ENCODE results near the gene GMPR2.
A peak's percentile ranks its signal among the peaks of the same experiment; 100 is the strongest.

The GMPR2 gene

GRCh38 chr14:24194873-24195185 lies 37.9 kb upstream of the GMPR2 start:
- Histone ChIP-seq H2AFZ (ENCODE audit: low read depth, low read length, severe bottlenecking) (peak overlapping the region; percentile 72), H3K4me3 (ENCODE audit: insufficient read depth, low read length, poor library complexity, severe bottlenecking) (peak overlapping the region; percentile 66), H3K9ac (ENCODE audit: low read length) (peak overlapping the region; percentile 63), H3K27ac (ENCODE audit: low read depth, low read length) (peak overlapping the region; percentile 83), H3K9me3 (ENCODE audit: insufficient read depth, low read length) (no peaks in the 10 kb centered on the region), H3K79me2 (ENCODE audit: insufficient read depth, low read length) (peaks cover 18% of the 10 kb centered on the region; the same call in 1 of the 2 replicates), H3K9me2 (replicated peaks; ENCODE audit: insufficient read depth, low read length) (no peaks in the 10 kb centered on the region), H3K36me3 (ENCODE audit: low read length) (no peaks in the 10 kb centered on the region), H3F3A (ENCODE audit: insufficient read depth) (peaks cover 27% of the 10 kb centered on the region), H3K4me2 (ENCODE audit: low read depth, low read length, poor library complexity, severe bottlenecking) (peak overlapping the region; percentile 74), H3K27me3 (ENCODE audit: low read length) (no peaks in the 10 kb centered on the region), H4K20me1 (ENCODE audit: low read depth, low read length) (no peaks in the 10 kb centered on the region)
- TF ChIP-seq, protein P1, sequence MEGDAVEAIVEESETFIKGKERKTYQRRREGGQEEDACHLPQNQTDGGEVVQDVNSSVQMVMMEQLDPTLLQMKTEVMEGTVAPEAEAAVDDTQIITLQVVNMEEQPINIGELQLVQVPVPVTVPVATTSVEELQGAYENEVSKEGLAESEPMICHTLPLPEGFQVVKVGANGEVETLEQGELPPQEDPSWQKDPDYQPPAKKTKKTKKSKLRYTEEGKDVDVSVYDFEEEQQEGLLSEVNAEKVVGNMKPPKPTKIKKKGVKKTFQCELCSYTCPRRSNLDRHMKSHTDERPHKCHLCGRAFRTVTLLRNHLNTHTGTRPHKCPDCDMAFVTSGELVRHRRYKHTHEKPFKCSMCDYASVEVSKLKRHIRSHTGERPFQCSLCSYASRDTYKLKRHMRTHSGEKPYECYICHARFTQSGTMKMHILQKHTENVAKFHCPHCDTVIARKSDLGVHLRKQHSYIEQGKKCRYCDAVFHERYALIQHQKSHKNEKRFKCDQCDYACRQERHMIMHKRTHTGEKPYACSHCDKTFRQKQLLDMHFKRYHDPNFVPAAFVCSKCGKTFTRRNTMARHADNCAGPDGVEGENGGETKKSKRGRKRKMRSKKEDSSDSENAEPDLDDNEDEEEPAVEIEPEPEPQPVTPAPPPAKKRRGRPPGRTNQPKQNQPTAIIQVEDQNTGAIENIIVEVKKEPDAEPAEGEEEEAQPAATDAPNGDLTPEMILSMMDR (IDR thresholded peaks at IDR 0.05; ENCODE audit: insufficient read depth, low read length, poor library complexity, severe bottlenecking), result no peak
- no peak for TF ChIP-seq EZH2phosphoT487 (conservative IDR thresholded peaks at IDR 0.05; ENCODE audit: low read length)

DNA sequence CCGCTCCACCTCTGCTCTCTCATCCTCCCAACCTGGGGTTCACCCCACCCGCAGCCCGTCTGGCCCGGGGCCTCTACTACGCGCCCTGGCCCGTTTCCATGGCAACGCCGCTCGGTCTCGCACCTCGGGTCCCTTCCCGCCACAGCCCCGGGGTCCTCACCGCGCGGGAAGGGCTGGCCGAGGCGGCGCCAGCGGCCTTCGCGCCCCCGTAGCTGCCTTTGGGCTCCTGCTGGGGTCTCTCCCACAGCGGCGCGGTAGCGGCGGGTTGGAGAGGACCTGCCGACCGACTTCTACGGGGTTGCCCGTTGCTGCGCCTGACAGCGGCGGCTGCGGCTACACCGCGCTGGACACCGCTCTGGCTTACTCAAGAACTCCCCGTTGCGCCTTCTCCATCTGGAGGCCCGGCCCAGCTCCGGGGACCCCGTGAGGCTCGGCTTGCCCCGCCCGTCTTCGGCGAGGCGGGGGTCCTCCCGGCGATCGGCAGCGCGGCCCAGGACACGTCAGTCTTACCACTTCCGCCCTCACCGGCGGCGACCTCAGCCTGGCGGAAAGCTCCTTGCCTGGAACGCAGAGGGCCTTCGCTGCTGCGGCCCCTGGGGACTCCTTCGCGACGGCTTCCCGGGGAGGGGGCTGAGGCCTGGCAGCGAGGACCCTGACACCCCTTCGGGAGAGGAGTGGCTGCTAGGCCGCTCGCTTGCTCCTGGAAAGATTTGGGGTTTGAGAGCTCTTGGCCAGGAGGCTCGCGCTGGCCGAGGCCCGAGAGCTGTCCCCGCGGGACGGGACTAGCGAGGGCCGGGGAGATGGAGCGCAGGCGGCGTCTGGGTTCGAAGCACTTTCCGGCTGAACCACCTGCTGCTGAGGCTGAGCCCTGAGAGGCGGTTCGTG lies 37.3 kb upstream of the GMPR2 start, which contains the start of gene TM9SF1:
TM9SF1 (minus strand) TSS at position 256 of the 885 bp plus-strand sequence. CDS start 422 bp downstream, outside the sequence.
- H3K4me3 ChIP-seq (ENCODE audit: insufficient read depth, low read length, poor library complexity, severe bottlenecking), result peak within 1 kb of the TSS; percentile 66
- H3K9ac ChIP-seq (ENCODE audit: low read length), result peak within 1 kb of the TSS; percentile 63
- no peaks in the 10 kb centered on the region for H4K20me1 ChIP-seq (ENCODE audit: low read depth, low read length)
- H3K36me3 ChIP-seq (ENCODE audit: low read length), result no peaks in the 10 kb centered on the region
- peaks cover 18% of the 10 kb centered on the region; the same call in 1 of the 2 replicates for H3K79me2 ChIP-seq (ENCODE audit: insufficient read depth, low read length)
- peak within 1 kb of the TSS; percentile 74 for H3K4me2 ChIP-seq (ENCODE audit: low read depth, low read length, poor library complexity, severe bottlenecking)
- H2AFZ ChIP-seq (ENCODE audit: low read depth, low read length, severe bottlenecking), result peak within 1 kb of the TSS; percentile 72
- no peaks in the 10 kb centered on the region for H3K9me2 ChIP-seq (replicated peaks; ENCODE audit: insufficient read depth, low read length)
- H3K9me3 ChIP-seq (ENCODE audit: insufficient read depth, low read length), result no peaks in the 10 kb centered on the region
- peak within 1 kb of the TSS; percentile 83 for H3K27ac ChIP-seq (ENCODE audit: low read depth, low read length)
- TF ChIP-seq, protein P1 (IDR thresholded peaks at IDR 0.05; ENCODE audit: insufficient read depth, low read length, poor library complexity, severe bottlenecking), result no peak
- TF ChIP-seq EZH2phosphoT487 (conservative IDR thresholded peaks at IDR 0.05; ENCODE audit: low read length), result no peak
- H3F3A ChIP-seq (ENCODE audit: insufficient read depth), result peaks cover 24% of the 10 kb centered on the region
- no peaks in the 10 kb centered on the region for H3K27me3 ChIP-seq (ENCODE audit: low read length)

DNA sequence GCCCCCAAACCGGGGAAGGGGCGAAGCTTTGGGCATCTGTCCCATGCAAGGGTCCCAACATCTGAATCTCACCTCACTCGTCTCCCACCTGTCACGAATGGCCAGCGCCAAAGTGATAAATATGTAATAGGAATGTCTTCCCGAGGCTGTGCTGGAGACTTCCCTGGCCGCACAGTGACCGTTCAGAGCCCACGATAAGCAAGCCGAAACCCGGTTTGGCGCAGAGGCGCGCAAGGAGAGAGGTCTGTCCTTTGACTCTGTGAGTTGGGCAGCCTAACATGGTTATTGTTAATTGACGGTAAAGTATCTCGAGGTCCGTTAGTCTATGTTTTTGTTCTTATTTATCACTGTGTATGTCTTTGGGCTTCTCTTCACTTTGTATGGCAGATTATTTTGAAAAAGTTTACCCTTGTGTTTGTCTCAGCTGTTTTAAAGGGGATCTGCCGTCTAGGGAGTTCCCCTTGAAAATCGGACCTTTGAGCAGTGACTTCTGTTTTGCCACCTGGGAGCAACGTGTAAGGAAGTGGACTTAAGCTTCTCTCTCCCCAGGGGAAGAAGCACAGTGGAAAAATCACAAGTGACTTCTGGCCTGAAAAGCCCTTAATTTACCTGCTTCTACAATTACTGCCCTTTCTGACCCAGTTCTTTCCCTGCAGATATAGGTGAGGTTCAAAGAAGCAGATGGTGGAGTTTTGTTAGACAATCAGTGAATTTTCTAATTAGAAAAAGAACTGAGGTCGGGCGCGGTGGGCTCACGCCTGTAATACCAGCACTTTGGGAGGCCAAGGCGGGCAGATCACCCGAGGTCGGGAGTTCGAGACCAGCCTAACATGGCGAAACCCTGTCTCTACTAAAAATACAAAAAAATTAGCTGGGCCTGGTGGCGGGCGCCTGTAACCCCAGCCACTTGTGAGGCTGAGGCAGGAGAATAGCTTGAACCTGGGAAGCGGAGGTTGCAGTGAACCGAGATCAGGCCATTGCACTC lies 36.4 kb upstream of the GMPR2 start:
- peak overlapping the region; percentile 63 for H3K9ac ChIP-seq (ENCODE audit: low read length)
- no peaks in the 10 kb centered on the region for H3K9me3 ChIP-seq (ENCODE audit: insufficient read depth, low read length)
- H3K27me3 ChIP-seq (ENCODE audit: low read length), result no peaks in the 10 kb centered on the region
- H4K20me1 ChIP-seq (ENCODE audit: low read depth, low read length), result no peaks in the 10 kb centered on the region
- H3K79me2 ChIP-seq (ENCODE audit: insufficient read depth, low read length), result peaks cover 18% of the 10 kb centered on the region; the same call in 1 of the 2 replicates
- no peak for TF ChIP-seq EZH2phosphoT487 (conservative IDR thresholded peaks at IDR 0.05; ENCODE audit: low read length)
- TF ChIP-seq, protein P1 (IDR thresholded peaks at IDR 0.05; ENCODE audit: insufficient read depth, low read length, poor library complexity, severe bottlenecking), result no peak
- H3F3A ChIP-seq (ENCODE audit: insufficient read depth), result peaks cover 24% of the 10 kb centered on the region
- H2AFZ ChIP-seq (ENCODE audit: low read depth, low read length, severe bottlenecking), result peak overlapping the region; percentile 72
- peak overlapping the region; percentile 74 for H3K4me2 ChIP-seq (ENCODE audit: low read depth, low read length, poor library complexity, severe bottlenecking)
- H3K27ac ChIP-seq (ENCODE audit: low read depth, low read length), result peak overlapping the region; percentile 83
- H3K36me3 ChIP-seq (ENCODE audit: low read length), result peaks cover 2% of the 10 kb centered on the region; the same call in 1 of the 2 replicates
- H3K4me3 ChIP-seq (ENCODE audit: insufficient read depth, low read length, poor library complexity, severe bottlenecking), result peak overlapping the region; percentile 66
- no peaks in the 10 kb centered on the region for H3K9me2 ChIP-seq (replicated peaks; ENCODE audit: insufficient read depth, low read length)
